GM18508 (cell line): Measurements from ENCODE around the gene TLL2.

Source experiments
- ATAC-seq: cut with Tn5 transposase; IDR thresholded peaks from one replicate; pipeline ENCODE4 v1.9.1; 2021; ENCODE audit warnings: moderate number of reproducible peaks; ENCODE audit not compliant: insufficient read depth, unreplicated experiment

Gene TLL2

DNA sequence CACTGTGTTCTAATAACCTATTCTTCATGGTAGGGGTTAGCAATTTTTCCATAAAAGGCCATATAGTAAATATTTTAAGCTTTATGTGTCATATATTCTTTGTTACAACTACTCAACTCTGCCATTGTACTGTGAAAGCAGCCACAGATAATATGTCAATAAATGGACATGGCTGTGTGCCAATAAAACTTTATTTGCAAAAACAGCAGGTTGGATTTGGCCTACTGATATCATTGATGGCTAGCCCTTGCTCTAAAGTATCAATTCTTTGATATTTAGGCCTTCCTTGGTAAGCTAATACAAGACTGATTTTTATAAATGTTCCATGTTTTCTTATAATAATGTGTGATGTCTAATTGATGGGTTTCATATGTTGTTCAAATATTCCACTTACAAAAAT lies 77.7 kb downstream of the TLL2 start:
- no peak for ATAC-seq

DNA sequence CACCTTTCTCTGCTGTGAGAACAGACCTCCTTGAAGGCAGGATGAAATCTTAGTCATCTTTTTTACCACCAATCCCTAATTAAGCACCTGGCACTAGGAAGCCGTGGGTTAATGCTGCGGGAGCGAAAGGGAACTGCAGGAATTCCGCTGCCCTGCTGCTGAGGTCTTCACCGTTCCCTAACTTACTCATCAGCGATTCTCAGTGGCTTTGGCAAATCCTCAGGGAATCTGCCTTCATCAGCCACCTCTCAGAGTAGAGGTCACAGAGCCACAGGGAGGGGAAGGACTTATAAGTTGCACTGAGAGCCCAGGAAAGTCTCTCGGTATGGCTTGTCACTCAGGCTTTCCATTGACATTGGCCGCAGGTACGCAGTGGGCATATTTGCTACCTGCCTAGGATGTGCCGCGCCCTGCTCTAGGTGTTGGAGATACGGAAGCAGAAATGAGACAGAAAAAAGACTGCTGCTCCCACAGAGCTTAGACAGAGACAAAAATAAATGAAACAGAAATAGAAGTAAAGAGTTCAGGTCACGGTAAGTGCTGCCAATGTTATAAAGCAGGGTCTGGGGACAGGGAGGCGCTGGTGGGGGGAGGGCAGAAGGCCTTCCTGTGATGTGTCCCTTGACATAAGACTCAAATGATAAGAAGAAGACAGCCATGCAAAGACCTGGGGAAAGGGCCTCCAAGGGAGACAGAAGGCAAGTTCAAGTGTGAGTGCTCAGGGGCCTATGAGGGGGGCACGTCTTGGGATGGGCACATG lies 82.3 kb downstream of the TLL2 start:
- no peak for ATAC-seq

DNA sequence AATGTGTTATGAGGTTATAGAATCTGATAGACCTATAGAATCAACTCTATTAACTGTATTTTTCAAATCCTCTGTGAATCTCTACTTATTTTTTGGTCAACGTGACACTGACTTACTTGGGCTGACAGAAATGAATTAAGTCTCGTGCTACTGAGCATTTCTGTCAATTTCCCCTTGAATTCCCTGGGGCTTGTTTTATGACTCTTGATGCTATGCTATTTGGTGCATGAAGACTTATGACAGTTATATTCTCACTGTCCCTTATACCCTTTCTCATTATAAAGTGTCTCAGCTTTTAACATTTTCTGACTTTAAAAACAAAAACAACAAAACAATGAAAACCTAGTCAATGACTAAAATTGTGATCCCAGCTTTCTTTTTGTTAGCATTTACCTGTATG lies 86.4 kb downstream of the TLL2 start:
- no peak for ATAC-seq

DNA sequence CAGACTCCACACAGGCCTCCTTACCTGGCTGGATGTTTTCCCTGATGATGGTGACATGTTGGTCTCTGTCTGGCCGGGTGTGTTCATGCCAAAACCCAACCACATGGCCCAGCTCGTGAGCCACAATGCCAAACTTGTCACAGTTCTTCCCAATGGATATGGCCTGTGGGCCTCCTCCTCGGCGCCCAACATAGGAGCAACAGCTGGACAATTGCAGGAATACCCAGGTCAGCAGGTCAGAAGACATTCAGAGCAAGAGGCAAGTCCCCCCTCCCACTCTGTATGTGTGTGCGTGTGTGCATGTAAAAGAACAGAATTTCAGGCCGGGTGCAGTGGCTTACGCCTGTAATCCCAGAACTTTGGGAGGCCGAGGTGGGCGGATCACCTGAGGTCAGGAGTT lies 91.2 kb downstream of the TLL2 start:
- ATAC-seq: no peak

DNA sequence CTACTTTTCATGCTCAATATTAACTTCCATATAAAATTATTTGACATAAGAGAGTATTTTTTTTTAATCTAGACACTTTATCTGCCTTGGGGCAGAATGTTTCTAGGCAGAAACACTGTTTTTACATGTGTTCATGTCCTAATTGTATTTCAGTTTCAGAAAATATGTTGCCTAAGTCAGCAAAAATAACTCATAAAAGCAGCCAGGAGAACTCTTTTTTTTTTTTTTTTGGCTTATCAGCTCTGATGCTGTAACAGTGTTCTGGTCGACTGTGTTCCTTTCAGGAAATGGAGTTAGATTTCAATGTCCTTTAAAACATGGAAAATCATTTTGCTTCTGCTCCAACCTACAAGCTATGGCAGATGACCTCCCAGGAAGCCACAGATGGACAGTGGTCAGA lies 91.7 kb downstream of the TLL2 start:
- ATAC-seq: no peak

DNA sequence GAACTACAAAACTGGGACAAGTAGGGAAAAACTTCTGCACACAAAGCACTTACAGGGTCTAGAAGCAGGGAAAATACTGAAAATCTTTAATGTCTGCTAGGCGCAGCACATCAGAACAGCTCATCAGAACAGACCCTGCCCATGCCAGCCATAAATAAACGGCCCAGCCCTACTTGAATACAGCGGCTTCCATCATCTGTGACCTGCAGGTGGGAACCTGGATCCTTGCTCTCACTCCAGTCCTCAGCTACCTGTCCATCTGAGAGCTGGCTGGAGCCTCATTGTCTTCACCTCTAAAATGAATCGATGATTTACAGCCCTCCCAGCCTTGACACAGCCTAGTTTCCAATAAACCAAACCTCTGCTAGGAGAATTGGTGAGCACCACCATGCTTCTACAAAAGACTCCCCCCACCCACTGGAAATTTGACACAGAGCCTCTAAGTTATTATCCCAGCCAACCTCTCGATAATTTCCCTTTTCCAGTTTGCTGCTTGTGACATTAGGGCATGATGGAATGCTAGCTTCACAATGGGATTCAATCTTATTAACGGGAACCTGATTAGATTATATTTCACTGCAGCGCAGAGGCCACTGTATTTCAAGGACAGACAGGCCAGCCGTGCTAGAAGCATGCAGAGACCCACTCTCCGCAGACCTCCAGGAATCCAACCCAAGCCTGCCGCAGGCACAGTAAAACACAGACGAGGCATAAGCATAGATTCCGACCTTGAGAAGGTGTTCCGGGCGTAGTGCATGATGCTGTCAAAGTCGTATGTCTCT lies 93.3 kb downstream of the TLL2 start:
- no peak for ATAC-seq

DNA sequence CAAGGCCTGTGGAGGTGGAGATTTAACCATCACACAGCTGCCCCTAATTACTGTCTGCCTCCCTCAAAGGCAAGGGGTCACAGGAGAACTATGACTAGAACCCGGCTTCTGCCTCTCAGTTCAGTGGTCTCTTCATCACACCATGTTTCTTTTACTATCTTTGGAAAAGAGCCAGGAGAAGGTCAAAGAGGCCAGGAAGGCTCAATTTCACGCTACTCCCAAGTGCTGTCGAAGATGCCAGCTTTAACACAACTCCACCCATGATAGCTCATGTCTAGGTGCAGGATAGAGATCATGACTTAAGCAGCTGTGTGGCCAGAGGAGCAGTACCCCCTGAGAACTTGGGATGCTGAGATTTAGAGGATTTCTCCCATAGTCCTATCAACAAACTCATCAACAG lies 94.4 kb downstream of the TLL2 start:
- no peak for ATAC-seq

GRCh38 chr10:96418582-96418981 lies 95.1 kb downstream of the TLL2 start:
- no peak for ATAC-seq

DNA sequence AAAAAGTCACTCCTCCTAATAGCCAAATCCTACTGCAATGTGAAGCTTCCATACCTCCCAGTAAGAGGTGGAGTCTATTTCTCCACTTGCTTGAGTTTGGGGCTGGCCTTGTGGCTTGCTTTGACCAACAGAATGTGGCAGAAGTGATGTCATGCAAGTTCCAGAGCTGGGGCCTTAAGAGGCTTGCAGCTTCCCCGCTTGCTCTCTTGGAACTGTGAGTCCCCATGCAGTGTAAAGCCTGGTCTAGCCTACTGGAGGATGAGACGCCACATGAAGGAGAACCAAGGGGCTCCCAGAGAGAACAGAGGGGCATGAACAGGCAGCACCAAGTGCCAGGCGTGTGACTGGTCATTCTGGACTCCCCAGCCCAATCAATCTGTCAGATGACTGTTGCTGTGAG lies 96.3 kb downstream of the TLL2 start:
- no peak for ATAC-seq

DNA sequence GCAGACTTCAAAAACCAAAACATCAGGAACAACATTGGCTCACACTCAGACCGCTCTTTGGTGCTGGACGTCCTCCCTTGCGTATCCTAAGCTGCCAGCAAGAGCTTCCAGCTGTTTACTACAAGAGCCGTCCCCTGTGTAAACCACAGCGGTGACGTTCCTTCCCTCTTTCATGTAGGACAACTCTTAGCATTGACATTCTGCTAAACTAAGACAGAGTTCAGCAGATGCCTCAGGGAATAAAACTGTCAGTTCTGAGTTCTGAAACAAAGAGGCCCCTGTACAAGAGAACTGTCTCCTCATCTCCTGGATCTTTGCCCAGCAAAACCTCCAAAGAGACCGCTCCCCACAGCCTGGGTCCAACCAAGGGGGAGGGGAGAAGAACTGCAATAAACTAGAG lies 97.1 kb downstream of the TLL2 start:
- no peak for ATAC-seq

DNA sequence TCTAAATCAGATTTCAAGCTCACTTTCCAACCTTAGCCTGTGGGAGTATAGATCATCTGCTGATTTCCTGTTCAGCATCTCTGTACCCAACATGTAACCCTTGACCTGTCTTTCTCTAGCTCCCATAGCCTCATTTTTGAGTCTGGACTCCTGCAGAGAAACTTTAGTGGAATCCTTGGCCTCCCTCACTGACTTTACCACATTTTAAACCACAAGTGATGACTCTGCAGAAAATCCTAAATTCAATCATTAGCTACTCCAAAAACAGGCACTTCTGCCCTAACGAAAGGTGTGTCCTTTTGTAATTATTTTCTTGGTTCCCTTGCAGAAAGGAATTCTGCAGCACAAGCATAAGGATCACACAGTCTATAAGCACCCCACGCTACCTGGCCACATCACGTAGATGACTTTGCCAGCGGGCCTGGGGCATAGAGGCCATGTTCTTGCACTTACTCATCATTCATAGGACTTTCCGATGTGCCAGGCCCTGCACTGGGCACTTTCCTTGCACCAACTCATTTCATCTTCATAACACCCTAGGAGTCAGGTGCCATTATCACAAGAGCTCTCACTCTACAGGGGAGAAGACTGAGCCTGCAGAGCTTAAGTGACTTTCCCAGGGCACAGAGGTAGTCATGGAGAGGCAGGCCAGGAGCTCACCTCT lies 97.7 kb downstream of the TLL2 start:
- no peak for ATAC-seq

- no peak for ATAC-seq
These were observed 98.4 kb downstream of the TLL2 start for GRCh38 chr10:96415150-96415890.

DNA sequence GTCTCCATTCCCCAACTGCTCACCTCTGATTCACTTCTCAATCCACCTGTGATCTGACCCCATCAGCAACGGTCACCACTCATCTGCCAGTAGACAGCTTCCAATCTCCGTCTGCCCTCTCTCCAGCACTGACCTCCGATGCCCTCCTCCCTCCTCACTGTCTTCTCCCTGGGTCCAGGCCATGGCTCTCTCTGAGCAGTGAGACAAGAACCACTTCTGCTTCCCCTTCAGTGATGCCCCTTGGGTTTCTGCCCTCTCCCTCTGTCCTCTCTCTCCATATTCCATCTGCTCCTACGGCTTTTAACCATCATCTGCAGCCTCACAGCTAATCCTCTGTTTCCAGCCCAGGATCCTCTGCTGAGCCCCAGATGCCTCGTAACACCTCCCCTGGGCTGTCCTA lies 99.4 kb downstream of the TLL2 start:
- ATAC-seq: no peak

DNA sequence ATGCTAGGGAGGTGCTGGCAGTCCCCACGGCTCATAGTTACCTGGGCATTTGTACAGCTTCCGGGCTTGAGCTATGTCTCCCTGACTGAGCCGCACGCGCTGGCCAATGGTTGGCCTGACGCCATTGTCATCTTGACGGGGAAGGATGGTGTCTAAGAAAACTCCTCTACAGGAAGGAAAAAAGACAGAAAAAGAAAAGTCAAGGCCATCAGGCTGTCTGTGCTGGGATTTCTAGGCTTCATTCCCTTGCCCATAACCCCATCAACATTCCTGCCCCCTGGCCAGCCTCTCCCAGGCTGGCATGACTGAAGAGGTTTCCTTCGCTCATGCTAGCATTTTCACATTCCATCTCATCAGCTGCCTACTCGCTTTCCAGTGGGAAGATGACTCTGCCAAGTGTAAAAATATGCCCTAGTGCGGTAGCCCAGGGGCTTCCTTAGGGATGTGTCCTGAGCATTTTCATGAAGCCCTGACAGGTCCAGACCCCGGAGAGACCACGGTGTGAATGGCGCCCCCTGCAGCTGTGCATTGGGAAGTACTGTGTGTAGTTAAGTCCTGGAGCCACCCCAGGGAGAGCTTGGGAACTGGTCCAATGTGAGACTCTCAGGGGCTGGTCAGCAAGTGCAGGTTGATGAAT lies 100.5 kb downstream of the TLL2 start:
- no peak for ATAC-seq

DNA sequence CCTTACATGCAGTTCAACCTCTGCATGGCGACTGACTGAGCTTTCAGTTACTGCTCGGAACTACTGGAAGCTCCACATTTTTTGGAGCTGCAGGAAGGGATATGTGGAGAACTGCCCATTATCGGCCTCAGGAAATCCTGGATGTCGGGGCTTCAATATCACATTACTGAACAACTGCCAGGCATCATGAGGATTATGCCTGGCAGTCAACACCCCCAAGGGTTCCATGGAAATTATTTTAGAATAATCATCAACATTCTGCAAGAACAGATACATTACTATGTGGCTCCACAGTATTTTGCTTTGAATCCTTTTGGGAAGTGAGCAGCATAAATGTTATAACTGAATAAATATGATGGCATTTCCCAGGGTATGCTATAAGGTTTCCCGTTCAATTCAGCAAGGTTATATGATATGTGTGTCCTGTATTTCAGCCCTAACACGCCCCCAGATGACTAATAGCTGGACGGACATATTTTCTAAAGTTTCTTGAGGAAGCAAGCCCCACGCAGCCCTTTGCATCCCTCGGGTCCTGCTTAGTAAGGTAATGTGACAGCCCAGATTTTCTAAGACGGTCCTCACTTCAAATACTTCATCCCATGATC lies 101.9 kb downstream of the TLL2 start:
- no peak for ATAC-seq

- ATAC-seq: no peak
These were observed 103.4 kb downstream of the TLL2 start for GRCh38 chr10:96410296-96410695.

GRCh38 chr10:96408201-96408600 lies 105.5 kb downstream of the TLL2 start:
- ATAC-seq: no peak

GRCh38 chr10:96407560-96408069 lies 106.1 kb downstream of the TLL2 start:
- no peak for ATAC-seq

- ATAC-seq: no peak
These were observed 107.6 kb downstream of the TLL2 start for GRCh38 chr10:96406091-96406490.
